ENCODE results near the gene MFRP. TPM values are rescaled to one million over a fixed set of nuclear protein-coding genes. Genes with fewer than 3 reads are reported as not detected.
A peak's percentile ranks its signal among the peaks of the same experiment; 100 is the strongest.

Gene MFRP
- total and polyA plus RNA-seq, 9 of the 15 experiments (the other 6 are each of a cell fraction or from before 2014, with no cell fraction given), result not detected

DNA sequence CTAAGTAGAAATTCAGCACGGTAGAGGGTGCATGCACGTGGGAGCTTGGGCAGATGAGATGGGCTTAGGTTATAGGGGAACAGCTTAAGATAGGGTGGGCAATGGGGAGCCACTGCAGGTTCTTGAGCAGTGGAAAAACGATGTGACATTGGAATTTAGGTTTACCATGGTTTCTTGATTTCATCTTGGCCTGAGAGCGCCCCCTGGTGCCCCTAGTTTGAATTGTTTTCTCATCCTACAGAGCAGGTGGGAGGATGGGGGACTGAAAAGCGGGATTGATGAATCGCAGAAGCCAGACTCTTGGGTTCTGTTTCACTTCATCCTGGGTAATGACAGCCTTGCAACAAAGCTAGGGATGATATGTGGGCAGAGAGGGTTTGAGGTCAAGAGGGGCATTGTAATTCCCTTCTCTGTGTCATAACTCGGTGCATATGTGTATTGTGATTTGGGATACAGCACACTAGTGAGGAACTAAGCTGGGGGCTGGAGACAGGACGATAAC is 22.9 kb downstream of the MFRP start (continued):
- TF ChIP-seq, protein P1, sequence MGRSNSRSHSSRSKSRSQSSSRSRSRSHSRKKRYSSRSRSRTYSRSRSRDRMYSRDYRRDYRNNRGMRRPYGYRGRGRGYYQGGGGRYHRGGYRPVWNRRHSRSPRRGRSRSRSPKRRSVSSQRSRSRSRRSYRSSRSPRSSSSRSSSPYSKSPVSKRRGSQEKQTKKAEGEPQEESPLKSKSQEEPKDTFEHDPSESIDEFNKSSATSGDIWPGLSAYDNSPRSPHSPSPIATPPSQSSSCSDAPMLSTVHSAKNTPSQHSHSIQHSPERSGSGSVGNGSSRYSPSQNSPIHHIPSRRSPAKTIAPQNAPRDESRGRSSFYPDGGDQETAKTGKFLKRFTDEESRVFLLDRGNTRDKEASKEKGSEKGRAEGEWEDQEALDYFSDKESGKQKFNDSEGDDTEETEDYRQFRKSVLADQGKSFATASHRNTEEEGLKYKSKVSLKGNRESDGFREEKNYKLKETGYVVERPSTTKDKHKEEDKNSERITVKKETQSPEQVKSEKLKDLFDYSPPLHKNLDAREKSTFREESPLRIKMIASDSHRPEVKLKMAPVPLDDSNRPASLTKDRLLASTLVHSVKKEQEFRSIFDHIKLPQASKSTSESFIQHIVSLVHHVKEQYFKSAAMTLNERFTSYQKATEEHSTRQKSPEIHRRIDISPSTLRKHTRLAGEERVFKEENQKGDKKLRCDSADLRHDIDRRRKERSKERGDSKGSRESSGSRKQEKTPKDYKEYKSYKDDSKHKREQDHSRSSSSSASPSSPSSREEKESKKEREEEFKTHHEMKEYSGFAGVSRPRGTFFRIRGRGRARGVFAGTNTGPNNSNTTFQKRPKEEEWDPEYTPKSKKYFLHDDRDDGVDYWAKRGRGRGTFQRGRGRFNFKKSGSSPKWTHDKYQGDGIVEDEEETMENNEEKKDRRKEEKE (IDR thresholded peaks at IDR 0.05; ENCODE audit: borderline replicate concordance in 1 of 2, control insufficient read depth in 1 of 2, low read depth in 2 of 2, low read length in 1 of 2), result no peak
- TF ChIP-seq, protein P2, sequence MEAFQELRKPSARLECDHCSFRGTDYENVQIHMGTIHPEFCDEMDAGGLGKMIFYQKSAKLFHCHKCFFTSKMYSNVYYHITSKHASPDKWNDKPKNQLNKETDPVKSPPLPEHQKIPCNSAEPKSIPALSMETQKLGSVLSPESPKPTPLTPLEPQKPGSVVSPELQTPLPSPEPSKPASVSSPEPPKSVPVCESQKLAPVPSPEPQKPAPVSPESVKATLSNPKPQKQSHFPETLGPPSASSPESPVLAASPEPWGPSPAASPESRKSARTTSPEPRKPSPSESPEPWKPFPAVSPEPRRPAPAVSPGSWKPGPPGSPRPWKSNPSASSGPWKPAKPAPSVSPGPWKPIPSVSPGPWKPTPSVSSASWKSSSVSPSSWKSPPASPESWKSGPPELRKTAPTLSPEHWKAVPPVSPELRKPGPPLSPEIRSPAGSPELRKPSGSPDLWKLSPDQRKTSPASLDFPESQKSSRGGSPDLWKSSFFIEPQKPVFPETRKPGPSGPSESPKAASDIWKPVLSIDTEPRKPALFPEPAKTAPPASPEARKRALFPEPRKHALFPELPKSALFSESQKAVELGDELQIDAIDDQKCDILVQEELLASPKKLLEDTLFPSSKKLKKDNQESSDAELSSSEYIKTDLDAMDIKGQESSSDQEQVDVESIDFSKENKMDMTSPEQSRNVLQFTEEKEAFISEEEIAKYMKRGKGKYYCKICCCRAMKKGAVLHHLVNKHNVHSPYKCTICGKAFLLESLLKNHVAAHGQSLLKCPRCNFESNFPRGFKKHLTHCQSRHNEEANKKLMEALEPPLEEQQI (IDR thresholded peaks at IDR 0.05), result 0 out of 2 replicates have a peak, but pooled peaks have one; percentile 49
- TF ChIP-seq, protein P3, sequence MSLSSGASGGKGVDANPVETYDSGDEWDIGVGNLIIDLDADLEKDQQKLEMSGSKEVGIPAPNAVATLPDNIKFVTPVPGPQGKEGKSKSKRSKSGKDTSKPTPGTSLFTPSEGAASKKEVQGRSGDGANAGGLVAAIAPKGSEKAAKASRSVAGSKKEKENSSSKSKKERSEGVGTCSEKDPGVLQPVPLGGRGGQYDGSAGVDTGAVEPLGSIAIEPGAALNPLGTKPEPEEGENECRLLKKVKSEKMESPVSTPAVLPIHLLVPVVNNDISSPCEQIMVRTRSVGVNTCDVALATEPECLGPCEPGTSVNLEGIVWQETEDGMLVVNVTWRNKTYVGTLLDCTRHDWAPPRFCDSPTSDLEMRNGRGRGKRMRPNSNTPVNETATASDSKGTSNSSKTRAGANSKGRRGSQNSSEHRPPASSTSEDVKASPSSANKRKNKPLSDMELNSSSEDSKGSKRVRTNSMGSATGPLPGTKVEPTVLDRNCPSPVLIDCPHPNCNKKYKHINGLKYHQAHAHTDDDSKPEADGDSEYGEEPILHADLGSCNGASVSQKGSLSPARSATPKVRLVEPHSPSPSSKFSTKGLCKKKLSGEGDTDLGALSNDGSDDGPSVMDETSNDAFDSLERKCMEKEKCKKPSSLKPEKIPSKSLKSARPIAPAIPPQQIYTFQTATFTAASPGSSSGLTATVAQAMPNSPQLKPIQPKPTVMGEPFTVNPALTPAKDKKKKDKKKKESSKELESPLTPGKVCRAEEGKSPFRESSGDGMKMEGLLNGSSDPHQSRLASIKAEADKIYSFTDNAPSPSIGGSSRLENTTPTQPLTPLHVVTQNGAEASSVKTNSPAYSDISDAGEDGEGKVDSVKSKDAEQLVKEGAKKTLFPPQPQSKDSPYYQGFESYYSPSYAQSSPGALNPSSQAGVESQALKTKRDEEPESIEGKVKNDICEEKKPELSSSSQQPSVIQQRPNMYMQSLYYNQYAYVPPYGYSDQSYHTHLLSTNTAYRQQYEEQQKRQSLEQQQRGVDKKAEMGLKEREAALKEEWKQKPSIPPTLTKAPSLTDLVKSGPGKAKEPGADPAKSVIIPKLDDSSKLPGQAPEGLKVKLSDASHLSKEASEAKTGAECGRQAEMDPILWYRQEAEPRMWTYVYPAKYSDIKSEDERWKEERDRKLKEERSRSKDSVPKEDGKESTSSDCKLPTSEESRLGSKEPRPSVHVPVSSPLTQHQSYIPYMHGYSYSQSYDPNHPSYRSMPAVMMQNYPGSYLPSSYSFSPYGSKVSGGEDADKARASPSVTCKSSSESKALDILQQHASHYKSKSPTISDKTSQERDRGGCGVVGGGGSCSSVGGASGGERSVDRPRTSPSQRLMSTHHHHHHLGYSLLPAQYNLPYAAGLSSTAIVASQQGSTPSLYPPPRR (CRISPR knock-in tag; IDR thresholded peaks at IDR 0.05; ENCODE audit: borderline replicate concordance), result no peak
- TF ChIP-seq HMGN3 (IDR thresholded peaks at IDR 0.05; ENCODE audit: borderline replicate concordance, extremely low read depth, insufficient read length, low read depth, low read length) (no peak), CBFB (CRISPR knock-in tag; IDR thresholded peaks at IDR 0.05) (no peak), XRCC5 (IDR thresholded peaks at IDR 0.05; ENCODE audit: low read depth, low read length) (peak; percentile 95)
- TF ChIP-seq, protein P4, sequence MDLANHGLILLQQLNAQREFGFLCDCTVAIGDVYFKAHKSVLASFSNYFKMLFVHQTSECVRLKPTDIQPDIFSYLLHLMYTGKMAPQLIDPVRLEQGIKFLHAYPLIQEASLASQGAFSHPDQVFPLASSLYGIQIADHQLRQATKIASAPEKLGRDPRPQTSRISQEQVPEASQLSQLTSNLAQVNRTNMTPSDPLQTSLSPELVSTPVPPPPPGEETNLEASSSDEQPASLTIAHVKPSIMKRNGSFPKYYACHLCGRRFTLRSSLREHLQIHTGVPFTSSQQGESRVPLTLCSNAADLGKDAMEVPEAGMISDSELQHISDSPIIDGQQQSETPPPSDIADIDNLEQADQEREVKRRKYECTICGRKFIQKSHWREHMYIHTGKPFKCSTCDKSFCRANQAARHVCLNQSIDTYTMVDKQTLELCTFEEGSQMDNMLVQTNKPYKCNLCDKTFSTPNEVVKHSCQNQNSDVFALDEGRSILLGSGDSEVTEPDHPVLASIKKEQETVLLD (IDR thresholded peaks at IDR 0.05), result no peak
- TF ChIP-seq, protein P5, sequence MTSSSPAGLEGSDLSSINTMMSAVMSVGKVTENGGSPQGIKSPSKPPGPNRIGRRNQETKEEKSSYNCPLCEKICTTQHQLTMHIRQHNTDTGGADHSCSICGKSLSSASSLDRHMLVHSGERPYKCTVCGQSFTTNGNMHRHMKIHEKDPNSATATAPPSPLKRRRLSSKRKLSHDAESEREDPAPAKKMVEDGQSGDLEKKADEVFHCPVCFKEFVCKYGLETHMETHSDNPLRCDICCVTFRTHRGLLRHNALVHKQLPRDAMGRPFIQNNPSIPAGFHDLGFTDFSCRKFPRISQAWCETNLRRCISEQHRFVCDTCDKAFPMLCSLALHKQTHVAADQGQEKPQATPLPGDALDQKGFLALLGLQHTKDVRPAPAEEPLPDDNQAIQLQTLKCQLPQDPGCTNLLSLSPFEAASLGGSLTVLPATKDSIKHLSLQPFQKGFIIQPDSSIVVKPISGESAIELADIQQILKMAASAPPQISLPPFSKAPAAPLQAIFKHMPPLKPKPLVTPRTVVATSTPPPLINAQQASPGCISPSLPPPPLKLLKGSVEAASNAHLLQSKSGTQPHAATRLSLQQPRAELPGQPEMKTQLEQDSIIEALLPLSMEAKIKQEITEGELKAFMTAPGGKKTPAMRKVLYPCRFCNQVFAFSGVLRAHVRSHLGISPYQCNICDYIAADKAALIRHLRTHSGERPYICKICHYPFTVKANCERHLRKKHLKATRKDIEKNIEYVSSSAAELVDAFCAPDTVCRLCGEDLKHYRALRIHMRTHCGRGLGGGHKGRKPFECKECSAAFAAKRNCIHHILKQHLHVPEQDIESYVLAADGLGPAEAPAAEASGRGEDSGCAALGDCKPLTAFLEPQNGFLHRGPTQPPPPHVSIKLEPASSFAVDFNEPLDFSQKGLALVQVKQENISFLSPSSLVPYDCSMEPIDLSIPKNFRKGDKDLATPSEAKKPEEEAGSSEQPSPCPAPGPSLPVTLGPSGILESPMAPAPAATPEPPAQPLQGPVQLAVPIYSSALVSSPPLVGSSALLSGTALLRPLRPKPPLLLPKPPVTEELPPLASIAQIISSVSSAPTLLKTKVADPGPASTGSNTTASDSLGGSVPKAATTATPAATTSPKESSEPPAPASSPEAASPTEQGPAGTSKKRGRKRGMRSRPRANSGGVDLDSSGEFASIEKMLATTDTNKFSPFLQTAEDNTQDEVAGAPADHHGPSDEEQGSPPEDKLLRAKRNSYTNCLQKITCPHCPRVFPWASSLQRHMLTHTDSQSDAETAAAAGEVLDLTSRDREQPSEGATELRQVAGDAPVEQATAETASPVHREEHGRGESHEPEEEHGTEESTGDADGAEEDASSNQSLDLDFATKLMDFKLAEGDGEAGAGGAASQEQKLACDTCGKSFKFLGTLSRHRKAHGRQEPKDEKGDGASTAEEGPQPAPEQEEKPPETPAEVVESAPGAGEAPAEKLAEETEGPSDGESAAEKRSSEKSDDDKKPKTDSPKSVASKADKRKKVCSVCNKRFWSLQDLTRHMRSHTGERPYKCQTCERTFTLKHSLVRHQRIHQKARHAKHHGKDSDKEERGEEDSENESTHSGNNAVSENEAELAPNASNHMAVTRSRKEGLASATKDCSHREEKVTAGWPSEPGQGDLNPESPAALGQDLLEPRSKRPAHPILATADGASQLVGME (CRISPR knock-in tag; IDR thresholded peaks at IDR 0.05), result no peak

Data from K562 (cell line).